Endothelial cell of hepatic sinusoid (primary cell): ENCODE measurements around the gene PARK7.

ENCODE experiments used
- in situ Hi-C: cut with HindIII; loops from 2 replicates; pipeline ENCODE4 v1.10.0; 2017; ENCODE audit warnings: low sequenced_read_pairs

PARK7 gene

GRCh38 chr1:8020032-8020431 lies 58.5 kb downstream of the PARK7 start:
- in situ Hi-C loops = loop anchor here (25.0 kb wide), 1 partner anchor 108 kb away; no protein-coding TSS in a partner anchor

GRCh38 chr1:8021676-8022266 lies 60.3 kb downstream of the PARK7 start:
- in situ Hi-C loops = loop anchor here (25.0 kb wide), 1 partner anchor 109 kb away; no protein-coding TSS in a partner anchor

GRCh38 chr1:8022395-8023286 lies 61.1 kb downstream of the PARK7 start:
- in situ Hi-C loops = loop anchor here (25.0 kb wide), 1 partner anchor 110 kb away; no protein-coding TSS in a partner anchor

- in situ Hi-C loops = loop anchor here (25.0 kb wide), 1 partner anchor 111 kb away; no protein-coding TSS in a partner anchor
These were observed 61.9 kb downstream of the PARK7 start for GRCh38 chr1:8023287-8023994.

- in situ Hi-C loops = loop anchor here (25.0 kb wide), 1 partner anchor 112 kb away; no protein-coding TSS in a partner anchor
These were observed 62.4 kb downstream of the PARK7 start for GRCh38 chr1:8023995-8024313.

- in situ Hi-C loops = loop anchor here (25.0 kb wide), 1 partner anchor 112 kb away; no protein-coding TSS in a partner anchor
These were observed 62.8 kb downstream of the PARK7 start for GRCh38 chr1:8024329-8024728.

- in situ Hi-C loops = no loop called here
These were observed 63.7 kb downstream of the PARK7 start for GRCh38 chr1:8025061-8025670.

- in situ Hi-C loops = no loop called here
These were observed 64.2 kb downstream of the PARK7 start for GRCh38 chr1:8025671-8026144.

GRCh38 chr1:8026153-8026975 lies 64.9 kb downstream of the PARK7 start, which contains the start of gene ERRFI1:
Gene ERRFI1, minus strand, starts transcription at chr1:8026309. Its CDS starts 10,690 bp downstream, at chr1:8015619.
- in situ Hi-C loops = no loop called here

- in situ Hi-C loops = no loop called here
These were observed 65.7 kb downstream of the PARK7 start for GRCh38 chr1:8026976-8027747.

GRCh38 chr1:8027748-8028570 lies 66.4 kb downstream of the PARK7 start:
- in situ Hi-C loops = no loop called here

- in situ Hi-C loops = no loop called here
These were observed 67.0 kb downstream of the PARK7 start for GRCh38 chr1:8028571-8028910.

- in situ Hi-C loops = no loop called here
These were observed 69.8 kb downstream of the PARK7 start for GRCh38 chr1:8031176-8031785.

GRCh38 chr1:8032366-8032910 lies 70.9 kb downstream of the PARK7 start:
- in situ Hi-C loops = no loop called here

GRCh38 chr1:8033322-8033721 lies 71.8 kb downstream of the PARK7 start:
- in situ Hi-C loops = no loop called here
